Trophoblast cell (in vitro differentiated cells and primary cell): Measurements from ENCODE around the gene HLA-DPA1.

ENCODE experiments used
- DNase-seq, 2 donors: peaks; one replicate each; pipeline ENCODE4 v3.0.0-alpha.2; 2016
- H2AFZ ChIP-seq: 2 replicates; pipeline ENCODE4 v1.6.1; 2013; ENCODE audit warnings: low read length, moderate library complexity, mild to moderate bottlenecking; ENCODE audit not compliant: insufficient read depth, poor library complexity
- H2AK5ac ChIP-seq: 2 replicates; pipeline ENCODE4 v1.6.1; 2013; ENCODE audit warnings: mild to moderate bottlenecking, low read length
- H2BK120ac ChIP-seq: 2 replicates; pipeline ENCODE4 v1.6.1; 2013; ENCODE audit warnings: low read length, mild to moderate bottlenecking, moderate library complexity; ENCODE audit not compliant: insufficient read depth, poor library complexity
- H2BK12ac ChIP-seq: 2 replicates; pipeline ENCODE4 v1.6.1; 2013; ENCODE audit warnings: mild to moderate bottlenecking, low read length, moderate library complexity
- H2BK5ac ChIP-seq: 2 replicates; pipeline ENCODE4 v1.6.1; 2013; ENCODE audit warnings: low read length, low read depth, moderate library complexity, mild to moderate bottlenecking; ENCODE audit not compliant: poor library complexity
- H3K14ac ChIP-seq: 2 replicates; pipeline ENCODE4 v1.6.1; 2013; ENCODE audit warnings: mild to moderate bottlenecking, low read length
- H3K18ac ChIP-seq: 2 replicates; pipeline ENCODE4 v1.6.1; 2013; ENCODE audit warnings: mild to moderate bottlenecking, low read length
- H3K23ac ChIP-seq: 2 replicates; pipeline ENCODE4 v1.6.1; 2013; ENCODE audit warnings: low read length
- H3K27ac ChIP-seq: 2 replicates; pipeline ENCODE4 v1.5.1; 2013; ENCODE audit warnings: low read depth, mild to moderate bottlenecking, inconsistent platforms, low read length, moderate library complexity
- H3K27me3 ChIP-seq: 2 replicates; pipeline ENCODE4 v1.6.1; 2013; ENCODE audit warnings: inconsistent platforms, mild to moderate bottlenecking, low read length, moderate library complexity; ENCODE audit not compliant: insufficient read depth
- H3K36me3 ChIP-seq, 2 experiments: 1 replicate in 1 of 2; 2 replicates in 1 of 2; pipeline ENCODE4 v1.6.1; 2013; ENCODE audit warnings: low read length in 2 of 2, mild to moderate bottlenecking in 2 of 2, moderate library complexity in 1 of 2; ENCODE audit not compliant: insufficient read depth in 2 of 2, control insufficient read depth in 1 of 2
- H3K4ac ChIP-seq: 2 replicates; pipeline ENCODE4 v1.6.1; 2013; ENCODE audit warnings: low read depth, mild to moderate bottlenecking, low read length, moderate library complexity
- H3K4me1 ChIP-seq, 2 experiments: 1 replicate in 1 of 2; 2 replicates in 1 of 2; pipeline ENCODE4 v1.6.1; 2013; ENCODE audit warnings: low read length in 2 of 2, mild to moderate bottlenecking in 2 of 2, moderate library complexity in 1 of 2; ENCODE audit not compliant: insufficient read depth in 2 of 2, control insufficient read depth in 1 of 2
- H3K4me2 ChIP-seq: 2 replicates; pipeline ENCODE4 v1.6.1; 2013; ENCODE audit warnings: inconsistent platforms, mild to moderate bottlenecking, low read length, moderate library complexity
- H3K4me3 ChIP-seq: 2 replicates; pipeline ENCODE4 v1.5.1; 2013; ENCODE audit warnings: mild to moderate bottlenecking, low read depth, low read length, inconsistent platforms
- H3K79me1 ChIP-seq: one replicate; pipeline ENCODE4 v1.6.1; 2013; ENCODE audit warnings: low read length
- H3K79me2 ChIP-seq: 2 replicates; pipeline ENCODE4 v1.6.1; 2013; ENCODE audit warnings: low read length, mild to moderate bottlenecking; ENCODE audit not compliant: control insufficient read depth, insufficient read depth, poor library complexity
- H3K9ac ChIP-seq: 2 replicates; pipeline ENCODE4 v1.6.1; 2013; ENCODE audit warnings: mild to moderate bottlenecking, low read length
- H3K9me3 ChIP-seq: 2 replicates; pipeline ENCODE4 v1.6.1; 2013; ENCODE audit warnings: low read depth, mild to moderate bottlenecking, control low read depth, inconsistent platforms, low read length; ENCODE audit not compliant: insufficient read depth
- H4K12ac ChIP-seq: 2 replicates; pipeline ENCODE4 v1.6.1; 2013; ENCODE audit warnings: low read depth, mild to moderate bottlenecking, low read length, moderate library complexity
- H4K8ac ChIP-seq: 2 replicates; pipeline ENCODE4 v1.6.1; 2013; ENCODE audit warnings: low read depth, mild to moderate bottlenecking, low read length, moderate library complexity
- H4K91ac ChIP-seq: one replicate; pipeline ENCODE4 v1.6.1; 2013; ENCODE audit warnings: low read depth, mild to moderate bottlenecking, low read length, moderate library complexity
- WGBS: extraction: QIAGEN DNeasy Blood & Tissue Kit; methylation state at CpG from one replicate; pipeline ENCODE4 v1.1.7; 2013; ENCODE audit warnings: missing lambda C conversion rate; ENCODE audit not compliant: insufficient read length, insufficient coverage; ENCODE audit errors: extremely low coverage; 5-methylcytosine and 5-hydroxymethylcytosine counted together

Gene HLA-DPA1

DNA sequence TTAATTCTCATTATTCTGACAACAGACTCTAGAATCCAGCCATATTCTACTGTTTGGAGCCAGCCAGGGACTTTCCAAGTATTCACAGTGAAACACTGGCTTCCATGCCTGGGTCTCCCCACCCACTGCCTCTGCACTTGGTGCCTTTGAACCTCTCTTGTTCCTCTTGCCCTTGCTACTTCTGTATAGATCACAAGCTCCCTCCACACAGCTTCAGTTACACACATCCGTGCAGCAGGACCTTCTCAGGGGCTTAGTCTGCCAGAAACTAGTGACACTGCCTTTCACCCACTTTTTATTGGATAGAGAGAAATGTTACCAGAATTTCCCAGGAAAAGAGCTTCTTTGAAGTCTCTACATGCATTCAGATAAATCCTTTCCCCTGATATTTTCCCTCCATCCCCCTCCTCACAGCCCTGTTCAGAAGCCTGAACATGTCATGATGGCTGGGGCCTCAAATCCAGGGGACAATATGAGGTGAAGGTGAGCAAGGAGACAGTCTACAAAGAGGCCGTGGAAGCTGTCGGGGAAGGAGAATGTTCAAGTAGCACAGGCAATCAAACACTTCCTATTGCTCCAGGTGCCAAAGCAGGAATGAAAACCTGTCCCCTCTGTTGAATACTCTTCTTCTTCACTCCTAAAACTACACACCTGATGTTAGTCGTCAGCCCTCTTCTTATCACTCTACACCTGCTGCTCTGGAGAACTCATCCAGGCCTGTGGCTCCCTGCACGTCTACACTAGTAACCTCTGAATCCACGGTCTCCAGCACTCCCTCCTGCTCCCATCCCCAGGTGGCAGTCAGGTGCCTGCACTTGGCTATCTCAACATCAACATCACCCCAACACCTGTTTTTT lies 43.9 kb downstream of the HLA-DPA1 start:
- no peak overlapping the region for H4K12ac ChIP-seq
- no peak overlapping the region for H2AK5ac ChIP-seq
- H2AFZ ChIP-seq = no peak overlapping the region
- H2BK5ac ChIP-seq = no peak overlapping the region
- no peaks in the 10 kb centered on the region for H3K36me3 ChIP-seq
- H4K91ac ChIP-seq = no peak overlapping the region
- H3K4me2 ChIP-seq = no peak overlapping the region
- H2BK120ac ChIP-seq = no peak overlapping the region
- H3K4me3 ChIP-seq = no peak overlapping the region
- H3K18ac ChIP-seq = no peak overlapping the region
- H3K9ac ChIP-seq = no peak overlapping the region
- DNase-seq = peak; percentile 27 to 44
- no peak overlapping the region for H3K23ac ChIP-seq
- H4K8ac ChIP-seq = no peak overlapping the region
- no peaks in the 10 kb centered on the region for H3K9me3 ChIP-seq
- H3K4me1 ChIP-seq = no peaks in the 10 kb centered on the region
- no peak overlapping the region for H2BK12ac ChIP-seq
- no CpG with 5 or more reads among the region's 6 CpGs for WGBS
- H3K27ac ChIP-seq = no peak overlapping the region
- no peak overlapping the region for H3K14ac ChIP-seq
- H3K27me3 ChIP-seq = no peaks in the 10 kb centered on the region
- H3K79me1 ChIP-seq = no peaks in the 10 kb centered on the region
- no peaks in the 10 kb centered on the region for H3K79me2 ChIP-seq
- no peak overlapping the region for H3K4ac ChIP-seq

DNA sequence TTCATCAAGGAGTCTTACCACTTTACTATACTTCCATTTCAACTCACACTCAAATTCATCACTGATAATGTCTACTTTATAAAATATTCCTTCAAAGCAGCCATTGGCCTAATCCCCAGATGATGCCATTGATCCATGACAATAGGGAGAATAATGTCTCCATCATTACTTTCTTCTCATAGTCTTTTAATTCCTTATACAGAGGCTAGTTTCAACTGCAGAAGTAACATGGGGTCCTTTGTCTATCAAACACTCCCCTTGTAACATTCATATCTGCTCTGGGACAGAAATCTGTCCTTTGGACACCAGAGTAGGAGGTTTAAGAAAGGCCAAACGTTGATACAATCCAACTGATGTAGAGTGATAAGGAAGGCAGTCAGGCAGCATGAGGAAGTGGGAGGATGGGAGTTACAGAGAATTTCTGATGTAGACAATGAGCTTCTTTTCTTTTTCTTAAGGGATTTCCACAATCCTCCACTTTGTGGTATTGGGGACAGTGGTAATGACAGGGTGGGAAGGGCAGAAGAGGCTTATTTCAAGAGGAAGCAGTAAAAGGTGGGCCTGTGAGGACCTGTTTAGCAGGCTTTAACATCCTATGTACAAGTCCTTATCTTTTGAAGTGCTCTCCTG lies 45.1 kb downstream of the HLA-DPA1 start:
- no peak overlapping the region for H3K27ac ChIP-seq
- H4K91ac ChIP-seq = no peak overlapping the region
- H3K9ac ChIP-seq = no peak overlapping the region
- no peak overlapping the region for H2BK120ac ChIP-seq
- no peaks in the 10 kb centered on the region for H3K4me1 ChIP-seq
- H4K12ac ChIP-seq = no peak overlapping the region
- H3K14ac ChIP-seq = no peak overlapping the region
- no peak overlapping the region for H3K4me2 ChIP-seq
- no peak overlapping the region for H4K8ac ChIP-seq
- H2BK5ac ChIP-seq = no peak overlapping the region
- no peak overlapping the region for H2AK5ac ChIP-seq
- no peaks in the 10 kb centered on the region for H3K79me1 ChIP-seq
- no peak overlapping the region for H3K18ac ChIP-seq
- H3K27me3 ChIP-seq = no peaks in the 10 kb centered on the region
- no peaks in the 10 kb centered on the region for H3K79me2 ChIP-seq
- no peaks in the 10 kb centered on the region for H3K9me3 ChIP-seq
- DNase-seq = no peak
- H2AFZ ChIP-seq = no peak overlapping the region
- H2BK12ac ChIP-seq = no peak overlapping the region
- no CpG with 5 or more reads among the region's 1 CpG for WGBS
- no peak overlapping the region for H3K4ac ChIP-seq
- H3K4me3 ChIP-seq = no peak overlapping the region
- no peaks in the 10 kb centered on the region for H3K36me3 ChIP-seq
- no peak overlapping the region for H3K23ac ChIP-seq

DNA sequence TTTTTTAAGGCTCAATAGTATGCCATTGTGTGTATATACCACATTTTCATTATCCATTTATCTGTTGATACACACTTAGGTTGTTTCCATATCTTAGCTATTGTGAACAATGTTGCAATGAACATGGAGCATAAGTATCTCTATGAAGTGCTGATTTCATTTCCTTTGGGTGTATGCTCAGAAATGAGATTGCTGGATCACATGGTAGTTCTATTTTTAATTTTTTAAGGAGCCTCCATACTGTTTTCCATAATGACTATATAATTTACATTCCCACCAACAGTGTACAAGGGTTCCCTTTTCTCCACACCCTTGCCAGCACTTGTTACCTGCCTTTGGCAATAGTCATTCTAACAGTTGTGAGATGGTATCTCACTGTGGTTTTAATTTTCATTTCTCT lies 48.9 kb downstream of the HLA-DPA1 start:
- H3K4me1 ChIP-seq = no peaks in the 10 kb centered on the region
- no peak overlapping the region for H3K23ac ChIP-seq
- no peaks in the 10 kb centered on the region for H3K79me1 ChIP-seq
- no peak overlapping the region for H4K8ac ChIP-seq
- H3K18ac ChIP-seq = no peak overlapping the region
- H3K9me3 ChIP-seq = peaks cover 3% of the 10 kb centered on the region
- H2BK120ac ChIP-seq = no peak overlapping the region
- no peak for DNase-seq
- no peak overlapping the region for H2AFZ ChIP-seq
- H3K4me2 ChIP-seq = no peak overlapping the region
- no peak overlapping the region for H2BK12ac ChIP-seq
- no peak overlapping the region for H3K27ac ChIP-seq
- no peak overlapping the region for H3K4me3 ChIP-seq
- H2AK5ac ChIP-seq = no peak overlapping the region
- no peak overlapping the region for H3K14ac ChIP-seq
- H3K79me2 ChIP-seq = no peaks in the 10 kb centered on the region
- no peak overlapping the region for H2BK5ac ChIP-seq
- H3K27me3 ChIP-seq = no peaks in the 10 kb centered on the region
- no peak overlapping the region for H3K4ac ChIP-seq
- no peak overlapping the region for H4K12ac ChIP-seq
- no peaks in the 10 kb centered on the region for H3K36me3 ChIP-seq
- H4K91ac ChIP-seq = no peak overlapping the region
- no peak overlapping the region for H3K9ac ChIP-seq

DNA sequence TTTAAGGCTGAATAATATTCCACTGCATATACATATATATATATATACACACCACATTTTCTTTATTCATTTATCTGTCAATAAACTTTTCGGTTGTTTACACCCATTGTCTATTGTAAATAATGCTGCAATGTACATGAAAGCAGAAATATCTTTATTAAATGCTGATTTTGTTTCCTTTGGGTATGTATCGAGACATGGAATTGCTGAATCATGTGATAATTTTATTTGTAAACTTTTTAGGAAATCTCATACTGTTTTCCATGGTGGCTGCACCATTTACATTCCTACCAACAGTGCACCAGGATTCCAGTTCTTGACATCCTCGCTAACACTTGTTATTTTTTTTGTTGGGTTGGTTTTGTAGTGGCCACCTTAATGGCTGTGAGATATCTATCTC lies 49.9 kb downstream of the HLA-DPA1 start:
- H3K36me3 ChIP-seq = no peaks in the 10 kb centered on the region

More for the DNA sequence above, 49.9 kb downstream of the HLA-DPA1 start:
- H3K9ac ChIP-seq = no peak overlapping the region
- no peak overlapping the region for H2AK5ac ChIP-seq
- H3K79me1 ChIP-seq = no peaks in the 10 kb centered on the region
- H3K4me3 ChIP-seq = no peak overlapping the region
- H4K12ac ChIP-seq = no peak overlapping the region
- H3K14ac ChIP-seq = no peak overlapping the region
- no peak overlapping the region for H3K18ac ChIP-seq
- H4K8ac ChIP-seq = no peak overlapping the region
- H3K27ac ChIP-seq = no peak overlapping the region
- no peak overlapping the region for H3K4ac ChIP-seq
- no peak overlapping the region for H4K91ac ChIP-seq
- no peak overlapping the region for H2BK12ac ChIP-seq
- H3K9me3 ChIP-seq = peaks cover 3% of the 10 kb centered on the region
- H2AFZ ChIP-seq = no peak overlapping the region
- no peak overlapping the region for H2BK5ac ChIP-seq
- H2BK120ac ChIP-seq = no peak overlapping the region
- no peak overlapping the region for H3K23ac ChIP-seq
- H3K4me2 ChIP-seq = no peak overlapping the region
- no CpG with 5 or more reads among the region's 3 CpGs for WGBS
- no peaks in the 10 kb centered on the region for H3K79me2 ChIP-seq
- no peaks in the 10 kb centered on the region for H3K4me1 ChIP-seq
- H3K27me3 ChIP-seq = no peaks in the 10 kb centered on the region
- no peak for DNase-seq
